OCI-LY3 (cell line): Measurements from ENCODE around the gene SLC25A43.
"Not testable (repeated sequence)": the region's sequence is repeated elsewhere in the genome, so short reads cannot be mapped to it uniquely, and the experiment has no call there.

Source experiments
- H2AFZ ChIP-seq: fragments of 200-600, 300-600 bp; shearing (Covaris generic); 2 replicates; pipeline ENCODE4 v1.6.0; 2014; ENCODE audit warnings: antibody characterized with exemption, low read depth, low read length
- H3K27ac ChIP-seq: fragments of 200-600, 300-600 bp; sonication (generic); 2 replicates; pipeline ENCODE4 v1.5.1; 2014; ENCODE audit warnings: mild to moderate bottlenecking, low read length, moderate library complexity, mixed read lengths
- H3K27me3 ChIP-seq: fragments of 200-600, 300-600 bp; sonication (generic); 2 replicates; pipeline ENCODE4 v1.6.1; 2014; ENCODE audit warnings: low read depth, low read length, mixed read lengths
- H3K36me3 ChIP-seq: fragments of 200-600, 300-600 bp; sonication (generic); replicated peaks from 2 replicates; pipeline ENCODE3; 2014; ENCODE audit warnings: low read depth, low read length, mixed read lengths
- H3K4me1 ChIP-seq: fragments of 300-600, 200-600 bp; sonication (generic); 2 replicates; pipeline ENCODE4 v1.6.1; 2014; ENCODE audit warnings: low read length, mixed read lengths
- H3K4me2 ChIP-seq: fragments of 200-600, 300-600 bp; sonication (generic); 2 replicates; pipeline ENCODE4 v1.6.1; 2014; ENCODE audit warnings: low read length, mixed read lengths
- H3K4me3 ChIP-seq: fragments of 300-600, 200-600 bp; sonication (generic); 2 replicates; pipeline ENCODE4 v1.5.1; 2014; ENCODE audit warnings: antibody characterized with exemption, mild to moderate bottlenecking, low read length, moderate library complexity
- H3K79me2 ChIP-seq: fragments of 300-600, 200-600 bp; shearing (Covaris generic); 2 replicates; pipeline ENCODE4 v1.6.1; 2014; ENCODE audit warnings: mild to moderate bottlenecking, low read length, mixed read lengths
- H3K9ac ChIP-seq: fragments of 300-600, 200-600 bp; shearing (Covaris generic); 2 replicates; pipeline ENCODE4 v1.6.0; 2014; ENCODE audit warnings: mild to moderate bottlenecking, low read length, moderate library complexity
- H3K9me3 ChIP-seq: fragments of 200-600, 300-600 bp; shearing (Covaris generic); 2 replicates; pipeline ENCODE4 v1.6.1; 2014; ENCODE audit warnings: low read length, mixed read lengths; ENCODE audit not compliant: insufficient read depth
- H4K20me1 ChIP-seq: fragments of 200-600, 300-600 bp; sonication (generic); 2 replicates; pipeline ENCODE4 v1.6.1; 2016; ENCODE audit warnings: low read length, mixed read lengths; ENCODE audit not compliant: insufficient read depth
- EZH2phosphoT487 ChIP-seq: fragments of 200-600 bp; shearing (Covaris generic); IDR thresholded peaks from 2 replicates; pipeline ENCODE4 v1.6.1; 2018; ENCODE audit warnings: antibody characterized with exemption, mixed run types, low read depth
- TF ChIP-seq, protein P1 (sequence below): fragments of 200-600, 300-600 bp; sonication (generic); IDR thresholded peaks from 2 replicates; pipeline ENCODE4 v1.5.1; 2014; ENCODE audit warnings: antibody characterized with exemption, low read length, low read depth

Gene SLC25A43

DNA sequence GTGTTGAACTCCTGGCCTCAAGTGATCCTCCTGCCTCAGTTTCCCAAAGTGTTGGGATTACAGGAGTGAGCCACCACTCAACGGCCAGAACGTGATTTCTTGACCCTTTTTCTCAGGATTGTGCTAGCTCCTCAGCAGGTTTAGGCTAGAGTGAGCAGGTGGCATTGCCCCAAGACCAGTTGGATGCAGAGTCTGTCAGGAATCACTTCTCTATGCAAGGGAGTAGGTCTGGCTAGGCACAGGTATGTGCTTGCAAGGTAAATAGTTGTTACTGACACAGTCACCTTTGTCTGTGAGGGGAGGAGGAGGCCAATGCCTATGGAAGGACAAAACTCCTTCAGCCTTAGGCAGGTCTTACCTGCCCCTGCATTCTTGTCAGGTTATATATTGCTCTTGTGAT is 93.3 kb downstream of the SLC25A43 start:
- Histone ChIP-seq H3K27ac (no peak overlapping the region), H3K9me3 (no peaks in the 10 kb centered on the region), H4K20me1 (no peaks in the 10 kb centered on the region), H3K79me2 (no peaks in the 10 kb centered on the region), H3K4me3 (no peak overlapping the region), H3K4me1 (no peaks in the 10 kb centered on the region), H3K36me3 (no peaks in the 10 kb centered on the region), H3K27me3 (no peaks in the 10 kb centered on the region), H3K4me2 (no peak overlapping the region), H3K9ac (no peak overlapping the region), H2AFZ (no peak overlapping the region)
- TF ChIP-seq, protein P1, sequence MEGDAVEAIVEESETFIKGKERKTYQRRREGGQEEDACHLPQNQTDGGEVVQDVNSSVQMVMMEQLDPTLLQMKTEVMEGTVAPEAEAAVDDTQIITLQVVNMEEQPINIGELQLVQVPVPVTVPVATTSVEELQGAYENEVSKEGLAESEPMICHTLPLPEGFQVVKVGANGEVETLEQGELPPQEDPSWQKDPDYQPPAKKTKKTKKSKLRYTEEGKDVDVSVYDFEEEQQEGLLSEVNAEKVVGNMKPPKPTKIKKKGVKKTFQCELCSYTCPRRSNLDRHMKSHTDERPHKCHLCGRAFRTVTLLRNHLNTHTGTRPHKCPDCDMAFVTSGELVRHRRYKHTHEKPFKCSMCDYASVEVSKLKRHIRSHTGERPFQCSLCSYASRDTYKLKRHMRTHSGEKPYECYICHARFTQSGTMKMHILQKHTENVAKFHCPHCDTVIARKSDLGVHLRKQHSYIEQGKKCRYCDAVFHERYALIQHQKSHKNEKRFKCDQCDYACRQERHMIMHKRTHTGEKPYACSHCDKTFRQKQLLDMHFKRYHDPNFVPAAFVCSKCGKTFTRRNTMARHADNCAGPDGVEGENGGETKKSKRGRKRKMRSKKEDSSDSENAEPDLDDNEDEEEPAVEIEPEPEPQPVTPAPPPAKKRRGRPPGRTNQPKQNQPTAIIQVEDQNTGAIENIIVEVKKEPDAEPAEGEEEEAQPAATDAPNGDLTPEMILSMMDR: no peak
- TF ChIP-seq EZH2phosphoT487: no peak

DNA sequence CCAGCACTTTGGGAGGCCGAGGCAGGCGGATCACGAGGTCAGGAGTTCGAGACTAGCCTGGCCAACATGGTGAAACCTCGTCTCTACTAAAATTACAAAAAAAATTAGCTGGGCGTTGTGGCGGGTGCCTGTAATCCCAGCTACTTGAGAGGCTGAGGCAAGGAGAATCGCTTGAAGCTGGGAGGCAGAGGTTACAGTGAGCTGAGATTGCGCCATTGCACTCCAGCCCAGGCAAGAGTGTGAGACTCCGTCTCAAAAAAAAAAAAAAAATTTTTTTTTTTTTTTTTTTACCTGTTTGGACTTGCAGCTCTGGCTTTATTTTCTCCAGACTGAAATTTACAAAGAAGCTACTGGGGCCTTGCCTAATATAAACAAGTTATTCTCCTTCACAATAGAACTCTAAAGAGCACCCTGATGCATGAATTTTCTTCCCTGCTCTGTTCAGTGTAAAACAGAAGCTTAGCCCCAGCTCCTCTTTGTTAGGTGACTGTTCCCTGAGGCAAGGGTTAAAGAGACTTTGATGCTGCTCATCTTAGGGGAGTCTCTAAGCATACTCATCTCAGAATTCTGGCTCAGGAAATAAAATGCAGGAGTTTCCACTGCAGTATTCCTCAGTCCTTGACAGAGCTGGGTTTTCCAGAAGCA is 94.8 kb downstream of the SLC25A43 start:
- H2AFZ ChIP-seq, H4K20me1 ChIP-seq, H3K4me2 ChIP-seq, H3K4me1 ChIP-seq, H3K27ac ChIP-seq, H3K9ac ChIP-seq, H3K9me3 ChIP-seq, H3K36me3 ChIP-seq, H3K4me3 ChIP-seq, H3K27me3 ChIP-seq, H3K79me2 ChIP-seq: not testable (repeated sequence)

GRCh38 chrX:119495734-119496726 is 96.9 kb downstream of the SLC25A43 start:
- TF ChIP-seq EZH2phosphoT487: no peak
- TF ChIP-seq, protein P1: no peak
- Histone ChIP-seq H2AFZ (no peak overlapping the region), H3K4me2 (no peak overlapping the region), H3K4me3 (no peak overlapping the region), H3K9ac (no peak overlapping the region), H3K36me3 (no peaks in the 10 kb centered on the region), H3K9me3 (no peaks in the 10 kb centered on the region), H3K27ac (no peak overlapping the region), H4K20me1 (no peaks in the 10 kb centered on the region), H3K4me1 (no peaks in the 10 kb centered on the region), H3K79me2 (no peaks in the 10 kb centered on the region), H3K27me3 (no peaks in the 10 kb centered on the region)

- Histone ChIP-seq H3K79me2 (no peaks in the 10 kb centered on the region), H3K4me3 (no peak overlapping the region), H3K9ac (no peak overlapping the region), H3K4me1 (no peaks in the 10 kb centered on the region), H3K36me3 (no peaks in the 10 kb centered on the region), H2AFZ (no peak overlapping the region), H3K4me2 (no peak overlapping the region), H3K27ac (no peak overlapping the region), H3K27me3 (no peaks in the 10 kb centered on the region), H3K9me3 (no peaks in the 10 kb centered on the region), H4K20me1 (no peaks in the 10 kb centered on the region)
- TF ChIP-seq, protein P1: no peak
- TF ChIP-seq EZH2phosphoT487: no peak
These were observed 98.0 kb downstream of the SLC25A43 start for GRCh38 chrX:119497185-119497584.
